HS-27A (cell line): ENCODE measurements around the gene TMEM150A.
A peak's percentile ranks its signal among the peaks of the same experiment; 100 is the strongest.
"Not testable (repeated sequence)": the region's sequence is repeated elsewhere in the genome, so short reads cannot be mapped to it uniquely, and the experiment has no call there.

ENCODE experiments used
- DNase-seq: peaks from one replicate; pipeline ENCODE4 v3.0.0-alpha.2; 2012; ENCODE audit warnings: low read depth, missing footprints

TMEM150A gene

DNA sequence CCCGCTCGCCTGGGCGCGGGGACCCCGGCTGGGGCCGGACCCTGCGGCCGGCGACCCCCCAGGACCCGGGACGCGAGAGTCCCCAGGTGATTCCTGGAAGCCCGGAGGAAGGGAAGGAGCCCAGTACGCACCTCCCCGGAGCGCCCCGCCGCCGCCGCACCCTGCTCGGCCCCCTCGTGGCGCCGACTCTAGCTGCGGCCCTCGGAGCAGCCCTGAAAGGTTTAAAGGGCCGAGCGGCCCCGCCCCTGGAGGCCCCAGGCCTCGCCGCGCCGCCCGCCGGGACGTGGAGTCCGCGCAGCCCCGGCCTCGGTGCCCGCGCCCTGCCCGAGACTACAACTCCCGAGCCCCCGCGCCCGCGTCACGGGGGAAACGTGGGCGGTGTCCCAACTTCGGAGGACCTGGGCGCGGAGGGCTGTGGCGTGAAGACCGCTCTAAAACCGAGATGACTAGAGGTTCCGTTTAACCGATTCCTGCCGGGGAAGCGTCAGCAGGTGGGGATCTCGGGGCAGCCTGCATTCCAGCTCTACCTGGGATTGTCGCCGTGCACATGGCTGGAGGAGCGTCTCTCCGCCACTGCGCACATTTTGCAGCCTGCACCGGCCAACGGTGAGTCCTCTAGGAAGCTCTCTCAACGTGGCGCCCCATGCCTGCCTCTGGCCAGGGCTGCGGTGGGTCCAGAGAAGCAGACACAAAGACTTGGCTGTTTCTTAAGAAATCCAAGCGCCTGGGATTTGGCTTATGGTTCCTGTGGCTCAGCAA lies at the start of gene TMEM150A:
TMEM150A (minus strand) TSS at position 223 of the 759 bp plus-strand sequence. CDS start 750 bp downstream, outside the sequence.
- DNase-seq = peak; percentile 87

- DNase-seq = no peak
Observed at GRCh38 chr2:85652056-85652455, 49.6 kb upstream of the TMEM150A start.

DNA sequence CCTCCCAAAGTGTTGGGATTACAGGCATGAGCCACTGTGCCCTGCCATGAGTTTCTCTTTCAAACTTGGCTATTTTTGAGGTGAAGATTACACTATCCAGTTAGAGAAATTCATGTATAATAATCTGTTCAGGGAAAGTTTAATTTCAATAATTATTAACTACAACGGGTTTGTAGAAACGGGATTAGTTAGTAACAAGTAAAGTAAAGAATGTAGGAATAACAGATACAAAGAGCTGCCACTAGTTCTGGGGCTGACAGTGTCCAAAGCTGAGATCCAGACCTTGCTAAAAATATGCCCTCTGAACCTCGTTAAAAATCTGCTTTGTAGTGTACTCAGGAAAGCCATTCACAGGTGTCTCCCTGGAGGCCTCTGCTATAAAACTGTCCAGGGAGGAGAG lies 48.6 kb upstream of the TMEM150A start:
- DNase-seq = no peak

DNA sequence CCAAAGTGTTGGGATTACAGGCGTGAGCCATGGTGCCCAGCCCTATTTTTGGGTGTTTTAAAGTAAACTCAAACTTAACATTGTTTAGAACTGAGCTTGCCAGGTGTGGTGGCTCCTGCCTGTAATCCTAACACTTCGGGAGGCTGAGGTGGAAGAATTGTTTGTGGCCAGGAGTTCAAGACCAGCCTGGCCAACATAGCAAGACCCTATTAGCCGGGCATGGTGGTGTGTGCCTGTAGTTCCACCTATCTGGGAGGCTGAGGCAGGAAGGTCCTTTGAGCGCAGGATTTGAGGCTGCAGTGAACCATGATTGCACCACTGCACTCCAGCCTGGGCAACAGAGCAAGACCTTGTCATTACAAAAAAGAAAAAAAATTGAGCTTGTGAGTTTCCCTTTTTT lies 48.0 kb upstream of the TMEM150A start:
- DNase-seq = no peak

DNA sequence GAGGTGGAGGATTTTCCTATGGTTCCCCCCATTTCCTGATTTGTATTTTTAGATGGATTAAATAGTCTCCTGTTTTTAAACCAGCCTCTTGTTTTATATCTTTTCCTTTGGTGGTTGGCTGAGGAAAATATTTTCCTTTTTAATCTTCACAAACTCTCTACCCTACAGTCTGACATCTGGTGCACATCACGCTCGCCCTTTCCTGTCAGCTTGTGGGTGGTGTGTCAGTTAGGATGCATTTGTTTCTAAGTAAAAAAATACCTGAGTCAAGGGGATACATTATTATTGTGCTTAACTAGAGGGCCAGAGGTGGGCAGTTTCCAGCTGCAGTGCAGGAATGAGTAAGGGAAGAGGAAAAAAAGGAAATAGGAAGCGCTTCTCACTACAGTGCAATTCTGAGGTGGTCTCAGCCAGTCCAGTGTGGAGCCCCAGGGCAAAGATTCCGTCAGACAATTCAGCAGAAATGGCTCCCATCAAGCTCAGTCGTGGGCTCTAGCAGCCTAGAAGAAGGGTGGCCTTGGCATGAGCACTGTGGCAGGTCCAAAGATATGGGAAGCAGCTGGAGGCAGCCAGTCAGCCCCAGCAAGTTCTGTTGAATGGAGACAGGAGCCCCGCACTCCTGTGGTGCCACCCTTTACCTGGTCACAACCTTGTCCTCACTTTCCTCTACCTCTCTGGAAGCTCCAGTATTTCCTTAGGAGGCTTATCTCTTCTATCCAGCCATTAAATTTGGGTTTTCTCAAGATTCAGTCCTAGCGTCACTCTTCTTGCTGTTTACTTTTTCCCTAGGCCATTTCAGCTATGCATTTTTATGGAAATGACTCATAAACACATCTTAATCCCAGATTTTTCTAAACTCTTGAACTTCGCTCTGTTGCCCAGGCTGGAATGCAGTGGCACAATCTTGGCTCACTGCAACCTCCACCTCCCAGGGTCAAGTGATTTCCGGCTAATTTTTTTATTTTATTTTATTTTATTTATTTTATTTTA lies 47.0 kb upstream of the TMEM150A start:
- DNase-seq = peak; percentile 66

- peak; percentile 34 for DNase-seq
Observed at GRCh38 chr2:85648619-85649018, 46.1 kb upstream of the TMEM150A start.

- no peak for DNase-seq
Observed at GRCh38 chr2:85647823-85648526, 45.5 kb upstream of the TMEM150A start.

DNA sequence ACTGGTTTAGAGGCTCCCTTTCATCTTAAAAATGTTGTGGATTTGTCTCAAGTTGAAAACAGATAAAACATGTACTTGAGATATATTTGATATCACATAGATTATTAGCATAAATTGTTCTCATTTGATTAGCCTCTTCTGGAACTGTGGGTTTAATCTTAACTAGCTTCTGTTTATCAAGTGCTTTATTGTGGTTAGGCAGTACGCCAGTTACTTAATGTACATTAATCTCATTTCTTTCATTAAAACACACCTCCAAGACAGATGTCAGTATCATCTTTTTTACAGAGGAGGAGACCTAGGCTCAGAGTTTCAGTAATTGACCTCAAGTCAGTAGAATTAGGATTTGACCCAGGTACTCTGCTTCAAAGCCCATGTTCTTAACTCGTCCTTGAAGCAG lies 43.7 kb upstream of the TMEM150A start:
- DNase-seq = no peak

DNA sequence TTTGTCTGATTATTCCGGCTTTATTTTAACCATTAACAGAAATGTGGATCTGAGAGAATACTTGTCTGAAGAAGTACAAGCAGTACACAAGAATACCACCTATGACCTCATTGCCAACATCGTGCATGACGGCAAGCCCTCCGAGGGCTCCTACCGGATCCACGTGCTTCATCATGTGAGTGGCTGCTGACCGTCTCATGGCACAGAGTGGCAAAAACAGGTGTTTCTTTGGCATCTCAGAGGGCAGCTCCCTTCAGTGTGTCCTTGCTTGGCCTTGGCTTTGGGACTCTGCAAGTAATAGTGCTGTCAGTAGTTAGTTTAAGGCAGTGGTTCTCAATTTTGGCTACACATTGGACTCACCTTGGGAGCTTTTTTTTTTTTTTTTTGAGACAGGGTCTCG lies 42.4 kb upstream of the TMEM150A start:
- no peak for DNase-seq

GRCh38 chr2:85642725-85643124 lies 40.2 kb upstream of the TMEM150A start:
- DNase-seq = no peak

GRCh38 chr2:85635636-85636035 lies 33.1 kb upstream of the TMEM150A start:
- no peak for DNase-seq

DNA sequence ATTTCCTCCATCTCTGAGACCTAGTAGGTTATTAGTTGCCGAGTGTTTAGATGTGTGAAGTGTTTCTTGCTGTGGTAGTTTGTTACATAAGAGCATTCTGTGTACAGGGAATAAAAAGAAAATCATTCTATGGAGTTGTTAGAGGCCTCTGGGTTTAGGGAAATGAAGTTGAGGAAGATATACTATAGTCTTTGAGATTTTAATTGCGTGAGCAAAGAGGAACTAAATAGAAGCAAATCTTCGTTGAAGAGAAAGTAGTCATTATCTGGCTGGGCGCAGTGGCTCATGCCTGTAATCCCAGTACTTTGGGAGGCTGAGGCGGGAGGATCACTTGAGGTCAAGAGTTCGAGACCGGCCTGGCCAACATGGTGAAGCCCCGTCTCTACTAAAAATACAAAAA lies 32.5 kb upstream of the TMEM150A start:
- no peak for DNase-seq

DNA sequence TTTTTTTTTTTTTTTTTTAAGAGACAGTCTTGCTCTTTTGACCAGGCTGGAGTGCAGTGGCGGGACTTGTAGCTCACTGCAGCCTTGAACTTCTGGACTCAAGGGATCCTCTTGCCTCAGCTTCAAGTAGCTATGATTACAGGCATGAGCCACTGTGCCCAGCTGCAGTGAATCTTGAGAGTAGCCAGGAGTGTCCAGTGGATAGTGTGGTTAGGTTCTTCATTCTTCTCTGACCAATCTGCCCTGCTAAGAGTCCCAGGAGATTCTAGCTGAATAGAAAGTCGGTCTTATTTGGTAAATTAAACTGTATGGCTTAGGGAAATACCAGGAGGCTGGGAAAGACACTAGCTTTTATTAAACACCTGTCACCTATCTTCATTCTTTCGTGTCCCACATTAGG lies 28.8 kb upstream of the TMEM150A start:
- no peak for DNase-seq

- no peak for DNase-seq
Observed at GRCh38 chr2:85628658-85629057, 26.2 kb upstream of the TMEM150A start.

GRCh38 chr2:85623991-85624390 lies 21.5 kb upstream of the TMEM150A start:
- DNase-seq = no peak

GRCh38 chr2:85621338-85621737 lies 18.8 kb upstream of the TMEM150A start:
- no peak for DNase-seq

DNA sequence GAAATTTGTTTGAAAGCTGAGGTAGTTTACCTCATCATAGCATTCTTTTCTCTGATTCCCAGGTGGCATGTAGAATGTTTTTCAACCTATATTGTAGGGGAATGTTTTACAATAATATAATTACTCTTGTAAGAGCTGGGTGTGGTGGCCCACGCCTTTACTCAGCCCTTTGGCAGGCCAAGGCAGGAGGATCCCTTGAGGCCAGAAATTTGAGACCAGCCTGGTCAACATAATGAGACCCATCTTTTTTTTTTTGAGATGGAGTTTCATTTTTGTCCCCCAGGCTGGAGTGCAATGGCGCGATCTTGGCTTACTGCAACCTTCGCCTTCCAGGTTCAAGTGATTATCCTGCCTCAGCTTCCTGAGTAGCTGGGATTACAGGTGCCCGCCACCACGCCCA lies 17.1 kb upstream of the TMEM150A start:
- DNase-seq = no peak

- DNase-seq = not testable (repeated sequence)
Observed at GRCh38 chr2:85617723-85618122, 15.2 kb upstream of the TMEM150A start.

DNA sequence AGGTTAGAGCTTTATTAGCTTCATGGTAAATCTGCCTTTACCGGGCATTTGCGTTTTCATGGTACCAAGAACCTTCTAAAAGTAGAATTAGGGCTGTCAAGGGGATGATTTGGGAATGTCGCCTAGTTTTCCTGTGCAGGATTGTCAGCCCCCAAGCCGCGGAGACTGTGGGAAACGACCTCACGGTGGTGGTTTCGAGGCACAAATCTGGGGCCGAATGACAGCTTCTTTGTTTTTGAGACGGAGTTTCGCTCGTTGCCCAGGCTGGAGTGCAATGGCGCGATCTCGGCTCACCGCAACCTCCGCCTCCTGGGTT lies 12.9 kb upstream of the TMEM150A start:
- no peak for DNase-seq

DNA sequence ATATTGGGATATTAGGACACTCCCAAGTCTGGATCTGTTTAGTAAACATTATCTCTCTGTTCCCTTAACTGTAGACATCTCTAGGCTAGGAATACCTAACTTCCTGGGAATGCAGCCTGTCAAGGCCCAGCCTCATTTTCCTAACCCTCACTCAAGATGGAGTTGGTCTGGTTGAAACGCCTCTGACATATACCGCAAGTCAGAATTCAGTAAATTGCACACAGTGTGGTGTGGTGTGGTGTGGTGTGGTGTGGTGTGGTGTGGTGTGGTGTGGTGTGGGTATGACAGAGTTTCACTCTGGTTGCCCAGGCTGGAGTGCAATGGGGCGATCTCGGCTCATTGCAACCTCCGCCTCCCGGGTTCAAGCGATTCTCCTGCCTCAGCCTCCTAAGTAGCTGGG lies 12.3 kb upstream of the TMEM150A start:
- DNase-seq = not testable (repeated sequence)

DNA sequence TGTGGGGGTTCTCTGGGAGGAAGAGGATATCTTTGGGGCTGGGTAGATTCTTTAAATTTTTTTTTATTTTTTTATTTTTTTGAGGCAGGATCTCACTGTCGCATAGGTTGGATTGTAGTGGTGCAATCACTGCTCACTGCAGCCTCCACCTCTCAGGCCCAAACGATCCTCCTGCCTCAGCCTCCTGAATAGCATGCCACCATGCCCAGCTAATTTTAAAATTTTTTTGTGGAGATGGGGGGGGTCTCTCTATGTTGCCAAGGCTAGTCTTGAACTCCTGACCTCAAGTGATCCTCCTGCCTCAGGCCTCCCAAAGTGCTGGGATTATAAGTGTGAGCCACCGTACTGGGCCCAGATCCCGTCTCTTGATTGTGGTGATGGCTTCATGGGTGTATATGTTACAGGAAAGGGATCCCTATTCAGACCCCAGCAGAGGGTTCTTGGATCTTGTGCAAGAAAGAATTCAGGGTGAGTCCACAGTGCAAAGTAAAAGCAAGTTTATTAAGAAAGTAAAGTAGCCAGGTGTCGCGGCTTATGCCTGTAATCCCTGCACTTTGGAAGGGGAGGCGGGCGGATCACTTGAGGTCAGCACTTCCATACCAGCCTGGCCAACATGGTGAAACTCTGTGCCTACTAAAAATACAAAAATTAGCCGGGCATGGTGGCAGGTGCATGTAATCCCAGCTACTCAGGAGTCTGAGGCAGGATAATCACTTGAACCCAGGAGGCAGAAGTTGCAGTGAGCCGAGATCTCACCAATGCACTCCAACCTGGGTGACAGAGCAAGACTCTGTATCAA lies 11.4 kb upstream of the TMEM150A start:
- DNase-seq = no peak
